NCI-H187 (cell line): ENCODE measurements around the gene GALR2.

ENCODE experiments used
- DNase-seq, 2 experiments: peaks; one replicate each; lab custom pipeline; 2025; lab: John Stamatoyannopoulos, UW

Gene GALR2

DNA sequence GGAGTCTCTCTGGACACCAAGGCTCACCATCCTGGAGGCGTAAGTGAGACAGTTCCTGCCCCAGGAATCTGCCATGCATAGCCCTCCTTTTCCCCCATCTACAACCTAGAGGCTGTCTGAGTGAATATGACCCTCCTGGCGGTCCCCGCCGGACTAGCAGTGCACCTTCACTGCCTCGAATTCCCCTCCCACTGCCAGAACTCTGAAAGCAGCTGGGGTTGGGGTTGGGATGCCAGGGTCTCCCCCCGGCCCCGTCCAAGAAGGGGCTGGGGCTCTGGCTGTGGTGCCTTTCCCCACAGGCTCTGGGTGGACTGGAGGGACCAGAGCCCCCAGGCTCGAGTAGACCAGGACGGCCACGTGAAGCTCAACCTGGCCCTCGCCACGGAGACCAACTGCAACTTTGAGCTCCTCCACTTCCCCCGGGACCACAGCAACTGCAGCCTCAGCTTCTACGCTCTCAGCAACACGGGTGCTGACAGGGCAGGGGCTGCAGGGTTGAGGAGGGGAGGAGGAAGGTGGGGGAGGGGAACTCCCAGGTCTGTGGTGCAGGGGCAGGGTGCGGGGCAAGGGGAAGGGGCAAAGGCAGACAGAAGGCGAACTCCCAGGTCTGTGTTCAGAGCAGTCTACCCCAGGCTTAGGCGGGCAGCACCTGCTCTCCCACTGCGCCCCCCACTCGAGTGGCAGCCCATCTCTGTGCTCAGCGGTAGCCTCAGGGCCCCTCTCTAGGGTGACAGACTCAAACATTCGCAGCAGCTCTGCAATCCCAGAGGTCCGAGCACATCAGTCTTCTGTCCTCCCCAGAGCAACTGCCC lies 5.6 kb downstream of the GALR2 start:
- no peak for DNase-seq

DNA sequence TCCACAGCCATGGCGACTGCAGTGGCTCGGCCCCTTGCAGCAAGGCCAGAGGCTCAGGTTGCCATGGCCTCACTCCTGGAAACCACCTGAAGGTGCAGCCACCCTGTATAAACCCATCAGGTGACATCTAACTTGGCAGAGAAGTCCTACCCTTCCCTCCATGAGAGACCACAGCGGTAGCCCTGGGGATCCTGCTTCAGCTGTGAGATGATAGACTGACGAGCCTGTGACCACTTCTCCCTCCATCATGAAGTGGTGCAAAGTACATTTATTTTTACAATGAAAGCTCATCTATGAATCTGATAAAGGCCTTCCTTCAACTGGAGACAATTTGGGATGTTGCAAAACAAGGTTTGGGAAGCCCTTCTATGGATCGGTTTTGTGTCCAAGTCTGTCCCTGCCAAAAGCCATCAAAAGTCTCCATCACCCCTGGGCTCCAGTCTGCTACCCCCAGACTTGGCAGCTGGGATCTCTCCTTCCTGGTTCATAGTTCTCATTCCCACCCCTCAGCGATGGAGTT lies 6.2 kb downstream of the GALR2 start:
- DNase-seq, result no peak

DNA sequence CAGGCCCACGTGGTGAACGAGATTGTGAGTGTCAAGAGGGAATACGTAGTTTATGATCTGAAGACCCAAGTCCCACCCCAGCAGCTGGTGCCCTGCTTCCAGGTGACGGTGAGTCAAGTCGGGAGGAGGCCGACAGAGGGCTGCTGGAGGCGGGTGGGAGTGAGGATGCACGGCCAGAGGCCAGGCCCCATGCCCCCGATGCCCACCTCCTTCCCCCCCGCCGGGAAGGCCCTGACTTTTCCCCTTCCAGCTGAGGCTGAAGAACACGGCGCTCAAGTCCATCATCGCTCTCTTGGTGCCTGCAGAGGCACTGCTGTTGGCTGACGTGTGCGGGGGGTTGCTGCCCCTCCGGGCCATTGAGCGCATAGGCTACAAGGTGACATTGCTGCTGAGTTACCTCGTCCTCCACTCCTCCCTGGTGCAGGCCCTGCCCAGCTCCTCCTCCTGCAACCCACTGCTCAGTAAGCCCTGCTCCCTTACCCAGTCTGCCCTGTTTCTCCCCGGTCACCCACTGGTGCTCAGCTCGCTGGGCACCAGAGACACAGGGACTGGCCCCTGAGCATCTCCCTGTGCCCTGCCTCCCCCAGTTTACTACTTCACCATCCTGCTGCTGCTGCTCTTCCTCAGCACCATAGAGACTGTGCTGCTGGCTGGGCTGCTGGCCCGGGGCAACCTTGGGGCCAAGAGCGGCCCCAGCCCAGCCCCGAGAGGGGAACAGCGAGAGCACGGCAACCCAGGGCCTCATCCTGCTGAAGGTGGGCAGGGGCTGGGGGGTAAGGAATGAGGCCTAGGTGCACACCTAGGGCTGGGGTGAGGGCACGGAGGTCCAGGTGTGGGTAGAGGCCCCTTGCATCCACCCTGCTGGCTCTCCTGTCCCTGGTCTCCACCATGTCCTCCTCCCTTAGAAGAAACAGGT lies 7.0 kb downstream of the GALR2 start:
- no peak for DNase-seq

DNA sequence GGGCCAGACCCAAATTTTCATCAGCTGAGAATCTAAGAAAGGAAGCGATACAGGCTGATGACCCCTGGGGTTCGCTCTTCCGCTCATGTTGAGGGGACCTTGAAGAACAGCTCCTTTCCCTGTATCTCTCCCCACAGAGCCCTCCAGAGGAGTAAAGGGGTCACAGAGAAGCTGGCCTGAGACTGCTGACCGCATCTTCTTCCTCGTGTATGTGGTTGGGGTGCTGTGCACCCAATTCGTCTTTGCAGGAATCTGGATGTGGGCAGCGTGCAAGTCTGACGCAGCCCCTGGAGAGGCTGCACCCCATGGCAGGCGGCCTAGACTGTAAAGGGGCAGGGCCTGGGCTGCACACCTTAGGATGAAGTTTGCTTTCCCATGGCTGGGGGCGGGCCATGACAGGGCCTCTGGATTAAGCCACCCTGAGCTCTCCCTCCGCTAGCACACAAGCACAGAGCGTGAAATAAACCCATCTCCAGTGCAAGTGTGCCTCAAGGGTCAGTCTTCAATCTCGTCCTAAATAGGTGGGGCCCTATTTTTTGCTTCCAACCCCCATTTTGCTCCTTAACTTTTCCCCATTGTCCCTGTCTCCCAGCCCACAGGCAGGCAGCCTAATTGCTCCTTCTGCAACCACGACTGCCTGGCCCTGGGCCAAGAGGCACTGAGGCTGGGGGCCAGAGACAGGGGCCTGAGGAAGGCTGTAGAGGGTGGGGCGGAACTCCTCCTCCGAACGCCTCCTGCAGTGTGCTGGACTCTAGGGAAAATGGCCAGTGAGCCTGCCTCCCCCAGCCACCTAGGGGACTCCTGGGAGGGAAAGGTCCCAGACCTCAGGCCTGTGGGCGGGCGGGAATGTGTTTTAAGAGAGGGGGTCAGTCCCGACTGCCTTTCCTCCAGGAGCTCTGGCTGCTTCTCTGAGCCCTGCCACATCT lies 8.0 kb downstream of the GALR2 start:
- no peak for DNase-seq

DNA sequence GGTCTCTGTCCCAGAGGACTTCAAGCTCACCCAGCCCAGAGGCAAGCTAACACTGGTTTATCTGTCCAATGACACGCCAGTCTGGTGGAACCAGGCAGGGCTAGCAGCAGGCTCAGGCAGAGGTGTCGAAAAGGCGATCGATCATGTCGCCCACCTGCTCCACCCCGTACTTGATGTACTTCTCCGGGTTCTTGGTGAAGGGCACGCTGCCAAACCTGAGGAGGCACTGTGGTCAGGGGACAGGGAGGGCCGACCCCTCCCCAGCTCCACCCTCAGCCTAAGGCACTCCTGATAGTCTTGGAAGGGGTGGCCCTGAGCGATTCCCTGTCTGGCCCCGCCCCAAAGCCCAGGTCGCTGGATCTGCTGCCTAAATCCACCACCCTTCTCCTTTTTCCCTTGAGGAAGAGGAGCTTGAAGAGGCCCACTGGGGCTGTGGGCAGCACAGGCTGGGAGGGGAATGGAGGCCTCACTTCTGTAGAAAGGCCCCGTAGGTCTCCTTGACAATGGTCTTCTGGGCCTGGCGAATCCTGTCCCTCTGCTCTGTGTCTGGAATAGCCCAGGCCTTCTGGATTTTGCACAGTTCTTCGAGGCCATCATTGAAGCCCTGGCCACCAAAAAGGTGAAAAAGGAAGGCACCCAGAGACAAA lies 9.1 kb downstream of the GALR2 start:
- no peak for DNase-seq

DNA sequence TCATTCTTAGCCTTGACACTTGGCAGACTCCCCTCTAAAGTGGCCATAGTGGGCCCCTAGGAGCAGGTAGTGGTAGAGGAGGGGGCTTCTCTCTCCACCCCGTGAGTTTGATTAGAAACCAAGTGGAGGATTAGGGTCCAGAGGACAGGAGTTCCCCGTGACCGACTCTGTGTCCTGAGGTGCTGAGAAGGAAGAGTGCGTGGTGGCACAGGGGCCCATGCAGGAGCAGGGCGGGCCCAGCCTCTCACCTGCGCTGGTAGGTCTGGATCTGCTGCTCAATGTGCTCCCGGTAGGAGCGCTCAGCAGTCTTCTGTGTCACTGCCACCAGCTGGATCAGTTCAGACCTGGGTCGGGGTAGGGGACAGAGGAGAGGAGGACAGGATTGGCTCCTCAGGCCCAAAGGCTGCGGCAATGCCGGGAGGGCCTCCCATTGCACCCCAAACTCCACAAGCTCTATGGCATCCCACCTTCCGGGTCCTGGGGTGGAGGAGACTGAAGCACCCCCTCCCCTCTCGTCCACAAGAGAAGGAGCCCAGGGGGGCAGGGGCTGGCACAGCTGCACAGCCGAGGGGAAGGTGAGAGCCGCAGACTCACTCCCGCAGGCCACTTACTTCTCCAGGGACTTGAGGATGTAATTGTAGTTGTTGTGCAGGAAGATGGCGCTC lies 10.6 kb downstream of the GALR2 start:
- peak in 1 of 2 experiments; percentile 37 for DNase-seq

DNA sequence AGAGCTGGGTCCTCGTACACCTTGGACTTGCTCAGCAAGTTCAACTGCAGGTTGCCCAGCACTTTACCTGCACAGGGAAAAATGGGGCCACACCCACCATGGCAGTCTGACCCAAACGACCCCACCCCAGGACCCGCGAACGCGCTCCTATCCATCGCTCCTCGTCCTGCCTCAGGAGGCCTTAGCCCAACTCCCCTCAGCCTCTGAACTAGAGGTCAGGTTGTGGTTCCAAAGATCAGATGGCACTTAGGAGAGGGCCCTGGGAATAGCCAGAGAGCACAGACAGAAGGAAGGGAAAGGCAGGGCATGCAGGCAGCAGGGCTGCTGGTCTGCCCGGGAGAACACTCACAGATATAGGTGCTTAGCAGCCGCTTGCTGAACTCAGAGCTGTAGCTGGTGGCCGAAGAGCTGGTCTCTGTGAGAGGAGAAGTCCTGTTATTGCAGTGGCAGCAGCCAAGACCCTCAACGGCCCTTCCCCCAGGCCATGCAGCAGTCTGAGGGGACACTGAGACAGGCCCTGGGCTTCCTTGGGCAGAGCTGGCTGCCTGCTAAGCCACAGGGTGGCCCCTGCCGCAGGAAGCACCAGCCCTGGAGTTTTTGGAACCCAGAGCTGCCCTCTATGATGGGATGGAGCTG lies 11.3 kb downstream of the GALR2 start:
- DNase-seq, result no peak

DNA sequence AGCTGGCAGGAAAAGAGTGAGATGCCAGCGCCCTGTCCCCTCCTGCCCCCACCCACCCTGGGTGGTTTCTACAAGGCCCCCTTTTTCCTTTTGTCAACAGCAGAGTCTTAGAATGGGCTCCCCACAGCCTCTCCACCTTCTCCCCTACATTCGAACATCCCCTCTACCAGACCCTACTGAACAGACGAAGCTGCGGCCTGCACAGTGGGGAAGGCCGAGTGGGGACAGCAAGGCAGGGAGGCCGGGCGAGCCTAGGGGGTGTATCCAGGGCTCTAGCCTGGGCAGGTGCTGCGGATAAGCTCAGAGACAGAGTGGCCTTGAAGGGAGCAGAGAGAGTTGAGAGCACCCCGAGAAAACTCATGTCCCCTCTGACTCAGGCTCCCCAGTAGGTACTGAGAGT lies 11.8 kb downstream of the GALR2 start:
- DNase-seq, result no peak

DNA sequence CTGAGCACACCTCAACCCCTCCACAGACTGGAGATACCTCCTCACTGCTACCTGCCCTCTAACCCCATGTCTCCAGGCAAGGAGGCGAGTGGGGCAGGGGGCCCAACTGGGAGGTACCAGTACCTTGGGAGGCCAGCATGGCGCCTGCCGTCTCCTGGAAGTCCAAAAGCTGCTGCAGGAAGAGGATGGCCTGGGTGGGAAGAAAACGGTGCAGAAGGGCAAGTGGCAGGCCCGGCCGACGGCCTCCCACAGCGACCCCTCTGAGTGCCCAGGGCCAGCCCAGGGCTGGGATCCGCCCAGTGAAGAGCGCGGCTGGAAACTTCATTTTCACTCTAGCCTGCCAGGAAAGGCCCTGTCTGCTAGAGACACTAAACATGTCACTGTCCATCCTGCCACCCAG lies 12.9 kb downstream of the GALR2 start:
- no peak for DNase-seq

DNA sequence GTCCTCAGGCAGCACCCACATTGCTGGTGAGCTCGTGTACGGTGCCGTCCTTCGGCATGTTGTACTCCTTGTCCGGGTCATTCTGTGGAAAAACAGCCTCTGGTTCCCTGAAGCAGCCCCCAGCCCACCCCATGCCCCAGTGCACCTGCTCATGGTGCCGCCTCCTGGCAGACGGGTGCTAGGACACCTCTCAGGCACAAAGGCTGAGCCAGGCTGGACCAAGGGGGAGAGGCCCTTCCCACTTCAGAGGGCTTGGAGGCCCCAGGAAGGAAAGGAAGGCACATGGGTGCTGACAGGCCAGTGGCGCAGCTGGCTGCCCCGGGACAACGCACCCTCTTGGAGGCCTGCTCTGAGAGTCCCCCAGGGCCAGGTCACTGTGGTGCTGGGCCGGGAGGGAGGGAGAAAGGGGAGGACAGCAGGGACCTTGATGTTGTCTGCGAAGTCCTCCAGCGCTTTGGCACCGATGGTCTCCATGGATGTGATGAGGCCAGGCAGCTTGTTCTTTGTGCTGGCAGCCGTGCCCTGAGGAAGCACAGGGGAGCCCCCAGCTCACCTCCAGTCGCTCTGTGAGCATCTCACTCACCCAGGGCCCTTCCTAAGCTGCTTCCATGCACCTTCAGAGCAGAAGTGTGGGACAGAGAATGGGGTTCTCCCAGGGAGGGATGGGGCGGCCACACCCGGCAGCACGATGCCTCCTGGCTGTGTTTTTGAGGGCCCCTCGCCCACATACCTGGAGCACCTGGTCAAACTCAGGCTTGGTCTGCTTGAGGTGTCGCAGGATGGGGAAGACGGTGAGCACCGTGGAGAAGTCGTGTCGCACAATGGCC lies 13.7 kb downstream of the GALR2 start:
- DNase-seq, result no peak

DNA sequence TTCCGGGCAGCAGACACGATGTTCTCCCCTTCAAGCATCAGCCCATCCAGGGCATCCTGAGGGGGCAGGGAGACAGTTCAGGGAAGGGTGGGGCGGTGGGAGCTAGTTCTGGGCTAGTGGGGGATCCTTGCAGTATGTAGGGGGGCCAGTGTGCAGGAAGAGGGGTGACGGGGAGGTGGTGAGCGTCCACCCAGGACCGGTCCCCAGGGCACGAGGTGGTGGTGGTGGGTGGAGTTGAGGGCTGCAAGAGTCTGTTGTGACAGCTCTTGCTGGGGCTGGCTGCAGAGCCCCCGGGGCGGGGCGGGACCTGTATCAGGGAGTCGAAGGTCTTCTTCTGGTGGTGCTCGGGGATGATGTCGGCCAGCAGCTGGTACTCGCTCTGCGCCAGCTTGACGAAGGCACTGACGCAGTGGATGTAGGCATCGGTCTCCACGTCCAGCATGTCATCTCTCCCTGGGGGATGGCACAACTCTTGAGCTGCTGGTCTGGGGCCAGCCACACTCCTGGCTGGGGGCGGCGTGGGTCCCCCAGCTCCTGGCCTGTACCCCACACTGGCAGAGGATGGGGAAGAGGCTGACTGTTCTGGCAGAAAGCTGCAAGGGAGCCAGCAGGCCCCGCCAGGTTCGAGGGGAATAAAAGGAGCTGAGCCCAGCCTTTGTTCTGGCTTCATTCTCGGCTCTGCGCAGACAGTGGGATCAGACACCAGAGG lies 14.4 kb downstream of the GALR2 start:
- no peak for DNase-seq

DNA sequence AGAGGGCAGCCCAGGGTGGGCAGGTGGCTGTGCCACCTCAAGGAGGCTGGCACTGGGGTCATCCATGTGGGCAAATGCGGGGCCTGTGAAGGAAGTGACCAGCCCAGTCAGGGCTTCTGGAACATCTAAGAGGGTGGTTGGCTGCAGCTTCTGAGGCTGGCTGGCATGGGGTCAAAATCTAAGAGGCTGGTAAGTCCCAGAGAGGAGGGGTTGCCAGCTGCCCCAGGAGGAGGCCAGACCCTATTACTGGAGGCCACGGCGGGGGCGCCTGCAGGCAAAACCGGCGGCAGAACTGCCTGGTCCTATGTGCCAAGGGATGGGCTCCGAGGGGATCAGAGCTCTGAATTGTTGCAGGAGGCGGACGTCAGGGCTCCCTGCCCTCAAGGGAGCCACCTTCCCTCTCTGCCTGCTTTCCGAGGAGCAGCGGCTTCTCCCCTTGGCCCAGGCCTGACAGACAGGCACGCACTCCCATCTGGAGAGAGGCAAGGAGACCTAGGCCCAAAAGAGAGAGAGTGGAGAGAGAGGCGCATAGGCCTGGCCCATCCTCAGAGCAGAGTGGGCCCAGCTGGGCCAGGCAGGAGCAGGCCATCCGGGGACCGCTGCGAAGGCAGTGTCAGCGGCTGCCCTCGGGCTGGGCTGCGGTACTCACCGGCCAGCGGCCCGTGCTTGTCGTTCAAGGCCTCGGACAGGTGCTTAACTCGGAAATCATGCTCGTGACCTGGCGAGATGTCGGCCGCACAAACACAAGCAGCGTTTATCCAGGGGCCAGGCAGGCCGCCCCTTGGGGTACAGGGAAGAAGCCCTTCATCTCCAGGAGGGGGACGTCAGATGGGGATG lies 15.3 kb downstream of the GALR2 start:
- DNase-seq, result no peak

DNA sequence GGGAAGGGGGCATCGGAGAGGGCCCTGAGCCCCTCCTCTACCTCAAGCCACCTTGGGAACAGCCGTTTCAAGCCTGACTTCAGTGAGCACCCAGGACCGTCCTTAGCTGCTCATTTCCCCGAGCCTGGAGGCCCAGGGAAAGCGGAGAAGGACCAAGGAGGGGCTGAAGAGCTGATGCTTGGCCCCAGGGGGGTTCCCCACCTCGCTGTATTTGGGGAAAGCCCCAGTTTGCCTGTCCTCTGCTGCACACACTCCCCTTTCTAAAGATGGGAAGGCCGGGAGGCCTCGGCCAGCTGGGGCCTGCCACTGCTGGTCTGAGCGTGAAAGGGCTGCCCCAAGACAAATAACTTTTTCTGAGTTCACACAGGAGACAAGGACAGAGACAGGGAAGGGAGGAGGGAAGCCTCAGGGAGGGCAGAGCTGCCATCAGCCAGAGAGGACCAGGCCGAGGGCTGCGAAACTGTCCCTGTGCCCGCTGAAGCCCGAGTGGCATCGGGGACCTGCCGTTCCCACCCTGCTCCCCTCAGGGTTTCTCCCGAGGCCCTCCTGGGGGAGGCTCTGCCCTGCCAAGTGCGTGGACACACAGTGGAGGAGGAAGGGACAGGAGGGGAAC lies 16.0 kb downstream of the GALR2 start:
- DNase-seq, result no peak

DNA sequence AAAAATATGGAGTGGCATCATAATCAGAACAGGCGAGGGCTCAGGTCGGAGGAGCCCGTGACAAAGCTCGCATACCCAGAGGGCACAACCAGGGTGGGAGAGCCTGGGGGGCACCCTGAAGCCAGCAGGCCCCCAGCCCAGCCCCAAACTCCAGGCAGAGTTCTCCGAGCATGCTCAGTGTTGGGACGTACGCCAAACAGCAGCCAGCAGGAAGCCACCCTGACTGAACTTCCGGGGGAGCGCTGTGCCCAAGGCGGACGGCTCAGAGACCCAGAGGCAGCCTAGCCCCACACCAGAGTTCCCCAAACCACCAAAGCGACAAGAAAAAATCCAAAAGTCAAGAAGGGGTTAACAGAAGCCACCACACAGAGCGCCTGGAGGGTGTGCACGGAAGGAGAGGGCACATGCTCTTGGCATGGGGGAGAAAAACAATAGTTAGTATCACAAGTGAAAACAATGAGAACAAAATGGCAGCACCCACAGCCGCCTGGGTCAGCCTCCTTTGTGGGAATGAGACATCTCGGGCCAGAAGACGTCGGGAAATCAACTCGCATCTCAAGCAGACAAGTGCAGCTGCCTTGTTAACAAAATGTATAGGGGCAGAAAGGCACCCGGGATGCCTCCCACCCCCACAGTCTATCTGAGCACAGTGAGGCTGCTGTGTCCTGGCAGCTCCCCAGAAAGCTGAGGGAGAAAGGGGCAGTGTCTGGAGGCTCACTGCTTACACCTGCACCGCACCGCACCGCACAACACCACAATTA lies 17.1 kb downstream of the GALR2 start:
- no peak for DNase-seq

DNA sequence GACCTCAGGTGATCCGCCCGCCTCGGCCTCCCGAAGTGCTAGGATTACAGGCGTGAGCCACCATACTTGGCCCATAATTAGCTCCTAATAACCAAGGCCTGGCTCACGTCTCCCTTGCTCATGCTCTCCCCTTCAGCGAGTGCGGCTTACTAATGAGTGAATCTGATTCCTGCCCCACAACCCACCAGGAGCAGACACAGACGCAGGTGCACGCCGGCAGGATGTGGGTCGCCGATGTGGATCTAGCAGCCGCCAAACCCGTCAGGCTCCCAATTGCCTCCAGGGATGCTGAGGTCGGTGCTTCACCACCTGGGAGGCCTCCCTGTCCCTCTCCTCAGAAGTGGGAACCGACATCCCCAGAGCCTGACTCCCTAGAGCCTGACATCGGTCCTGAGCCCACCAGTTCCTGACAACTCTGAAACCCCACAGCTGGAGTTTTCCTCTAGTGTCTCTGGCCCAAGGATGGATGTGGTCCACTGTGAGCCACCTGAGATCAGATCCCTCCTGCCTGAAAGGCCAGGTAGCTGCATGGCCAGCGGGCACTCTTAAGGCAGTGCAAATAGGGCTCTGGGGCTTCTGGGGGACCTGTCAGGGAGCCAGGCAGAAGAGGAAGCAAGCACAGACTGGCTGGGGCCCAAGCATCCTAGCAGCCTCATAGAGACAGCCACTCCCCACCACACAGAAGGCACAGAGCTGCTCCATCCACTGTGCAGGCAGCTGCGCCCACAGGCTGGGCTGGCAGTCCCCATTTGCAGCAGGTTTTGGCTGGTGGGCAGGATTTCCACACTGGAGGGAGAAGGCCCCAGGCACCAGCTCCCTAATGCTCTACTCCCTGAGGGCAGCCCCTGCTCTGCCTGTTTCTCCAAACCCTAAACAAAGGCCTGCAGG lies 18.2 kb downstream of the GALR2 start:
- no peak for DNase-seq

DNA sequence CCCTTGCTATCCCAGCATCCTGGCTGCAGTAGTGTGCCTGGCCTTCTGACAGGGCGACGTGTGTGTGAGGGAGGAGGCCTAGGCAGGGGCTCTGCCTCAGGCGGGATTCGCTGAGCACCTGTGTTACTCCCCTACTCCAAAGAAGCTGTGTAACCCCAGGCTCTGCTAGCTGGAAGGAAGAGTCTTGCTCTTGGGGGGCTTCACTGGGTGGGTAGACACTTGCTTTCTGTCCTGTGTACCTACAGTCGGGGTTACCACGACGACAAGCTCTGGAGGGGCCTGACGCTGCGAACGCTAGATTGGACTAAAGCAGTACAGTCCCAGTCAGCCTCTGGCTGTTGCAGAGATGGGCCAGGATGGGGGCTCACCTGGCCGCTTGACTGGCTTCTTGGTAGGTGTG lies 19.5 kb downstream of the GALR2 start:
- no peak for DNase-seq
